ENCODE measurements around the gene BLCAP. TPM values are rescaled to one million over a fixed set of nuclear protein-coding genes. Genes with fewer than 3 reads are reported as not detected.
"Not testable (repeated sequence)": the region's sequence is repeated elsewhere in the genome, so short reads cannot be mapped to it uniquely, and the experiment has no call there.

Gene BLCAP
- total and polyA plus RNA-seq, 2 of the 4 experiments (the other 2 are of a cell fraction) = 17.7 to 67.3 TPM

- TF ChIP-seq RCOR1 (IDR thresholded peaks at IDR 0.05; ENCODE audit: insufficient replicate concordance, low read length) = no peak
- TF ChIP-seq, protein P1, sequence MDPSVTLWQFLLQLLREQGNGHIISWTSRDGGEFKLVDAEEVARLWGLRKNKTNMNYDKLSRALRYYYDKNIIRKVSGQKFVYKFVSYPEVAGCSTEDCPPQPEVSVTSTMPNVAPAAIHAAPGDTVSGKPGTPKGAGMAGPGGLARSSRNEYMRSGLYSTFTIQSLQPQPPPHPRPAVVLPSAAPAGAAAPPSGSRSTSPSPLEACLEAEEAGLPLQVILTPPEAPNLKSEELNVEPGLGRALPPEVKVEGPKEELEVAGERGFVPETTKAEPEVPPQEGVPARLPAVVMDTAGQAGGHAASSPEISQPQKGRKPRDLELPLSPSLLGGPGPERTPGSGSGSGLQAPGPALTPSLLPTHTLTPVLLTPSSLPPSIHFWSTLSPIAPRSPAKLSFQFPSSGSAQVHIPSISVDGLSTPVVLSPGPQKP (IDR thresholded peaks at IDR 0.05; ENCODE audit: borderline replicate concordance, low read depth, low read length) = no peak
Observed at GRCh38 chr20:37527638-37528445, at the start of gene BLCAP (continued).

GRCh38 chr20:37577436-37577835 lies 49.8 kb upstream of the BLCAP start:
- ATAC-seq (ENCODE audit: low read depth); H4K8ac ChIP-seq (ENCODE audit: low read depth in 2 of 2, low read length in 2 of 2); H3K18ac ChIP-seq (ENCODE audit: low read depth, low read length); H3K14ac ChIP-seq (replicated peaks; ENCODE audit: low read depth, low read length); H3K27ac ChIP-seq (ENCODE audit: insufficient read depth, low read length); intact Hi-C loops (cut with micrococcal nuclease); H3K9ac ChIP-seq (ENCODE audit: low read depth, low read length); H2AK5ac ChIP-seq (ENCODE audit: low read depth, low read length); H2AFZ ChIP-seq (replicated peaks; ENCODE audit: low read length, poor library complexity); H4K20me1 ChIP-seq (ENCODE audit: insufficient read depth, low read length); H3K36me3 ChIP-seq (ENCODE audit: control insufficient read depth, insufficient read depth, low read length); H3K4ac ChIP-seq (ENCODE audit: low read depth, low read length); in situ Hi-C loops (cut with MboI; ENCODE audit: low sequenced_read_pairs); DNase-seq; H3K4me1 ChIP-seq (ENCODE audit: control insufficient read depth, insufficient read depth, low read length); H2BK120ac ChIP-seq (ENCODE audit: low read depth, low read length); H4K5ac ChIP-seq (ENCODE audit: low read depth, low read length); H3K56ac ChIP-seq (ENCODE audit: extremely low read depth, insufficient read depth, low read length); dilution Hi-C loops (cut with HindIII; ENCODE audit: low sequenced_read_pairs, unreplicated experiment); BruUV-seq (replicated peaks); H3K9me1 ChIP-seq (ENCODE audit: insufficient read depth, low read length); H3K4me3 ChIP-seq (ENCODE audit: insufficient read depth, low read depth, low read length); H4K91ac ChIP-seq (ENCODE audit: insufficient read depth, low read depth, low read length); CTCF ChIA-PET; H2BK15ac ChIP-seq (ENCODE audit: low read depth, low read length); H3K4me2 ChIP-seq (ENCODE audit: low read depth, low read length); H2BK5ac ChIP-seq (ENCODE audit: low read depth, low read length, poor library complexity, severe bottlenecking); H2BK20ac ChIP-seq (ENCODE audit: low read depth, low read length); H3K23ac ChIP-seq (ENCODE audit: low read depth, low read length); H3K9me3 ChIP-seq (ENCODE audit: control insufficient read depth, insufficient read depth, low read length); POLR2A ChIA-PET (ENCODE audit: unreplicated experiment); H3K79me1 ChIP-seq (ENCODE audit: low read depth in 1 of 2, low read length in 2 of 2): not testable (repeated sequence)
- no CpG with 5 or more reads among the region's 4 CpGs for WGBS, 2 experiments (ENCODE audit: extremely low coverage in 2 of 2, insufficient read length in 1 of 2)
- peaks cover 21% of the 10 kb centered on the region for H3K27me3 ChIP-seq (ENCODE audit: control insufficient read depth, insufficient read depth, low read length)
- peak overlapping the region; percentile 39 for H2AK9ac ChIP-seq (replicated peaks; ENCODE audit: low read depth, low read length, poor library complexity)
